Right hindlimb (tissue), 1 donor: ENCODE results near the gene DLEC1.
"Not testable (repeated sequence)": the region's sequence is repeated elsewhere in the genome, so short reads cannot be mapped to it uniquely, and the experiment has no call there.

Experiments
- DNase-seq: peaks from one replicate; pipeline ENCODE4 v3.0.0-alpha.2; 2018

Gene DLEC1

GRCh38 chr3:38087278-38087677 is 48.3 kb downstream of the DLEC1 start:
- not testable (repeated sequence) for DNase-seq

GRCh38 chr3:38088126-38089078 is 49.4 kb downstream of the DLEC1 start:
- no peak for DNase-seq

DNA sequence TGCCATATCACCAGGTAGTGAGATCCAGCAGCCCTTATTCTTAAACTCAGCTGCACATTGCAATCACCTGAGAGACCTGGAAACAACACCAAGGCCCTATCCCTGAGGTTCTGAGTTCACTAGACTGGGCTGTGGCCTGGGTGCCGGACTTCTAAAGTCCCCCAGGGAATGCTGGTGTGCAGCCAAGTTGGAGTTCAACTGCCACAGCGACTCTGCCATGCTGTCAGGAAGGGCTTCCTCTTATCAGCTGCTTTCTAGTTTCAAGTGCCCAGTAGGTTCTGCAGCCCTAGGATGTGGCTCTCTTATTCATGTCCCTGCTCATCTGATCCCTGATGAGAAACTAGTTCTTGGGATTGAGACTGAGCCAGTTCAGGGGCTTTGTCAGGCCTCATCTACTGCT is 50.2 kb downstream of the DLEC1 start:
- DNase-seq, result no peak

GRCh38 chr3:38090453-38090852 is 51.4 kb downstream of the DLEC1 start:
- no peak for DNase-seq

DNA sequence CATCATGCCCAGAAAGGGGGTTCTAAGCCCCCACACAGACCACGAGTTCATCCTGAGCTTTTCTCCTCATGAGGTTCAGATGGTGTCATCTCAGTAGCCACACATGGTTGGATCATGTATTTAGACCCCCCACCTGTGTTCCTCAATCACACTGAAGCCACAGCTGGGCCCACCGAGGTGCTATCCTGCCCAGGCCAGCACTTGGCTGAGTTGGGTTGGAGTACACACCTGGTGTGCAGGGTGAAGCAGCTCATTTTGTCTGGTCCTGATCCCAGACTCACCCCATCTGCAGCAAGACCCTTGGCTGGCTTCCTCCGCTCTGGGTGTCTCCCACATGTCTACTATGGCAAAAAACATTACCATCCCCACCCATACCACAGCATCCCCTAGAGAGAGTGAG is 56.0 kb downstream of the DLEC1 start:
- DNase-seq, result no peak

- no peak for DNase-seq
Measured at GRCh38 chr3:38095669-38096483, 56.9 kb downstream of the DLEC1 start.

DNA sequence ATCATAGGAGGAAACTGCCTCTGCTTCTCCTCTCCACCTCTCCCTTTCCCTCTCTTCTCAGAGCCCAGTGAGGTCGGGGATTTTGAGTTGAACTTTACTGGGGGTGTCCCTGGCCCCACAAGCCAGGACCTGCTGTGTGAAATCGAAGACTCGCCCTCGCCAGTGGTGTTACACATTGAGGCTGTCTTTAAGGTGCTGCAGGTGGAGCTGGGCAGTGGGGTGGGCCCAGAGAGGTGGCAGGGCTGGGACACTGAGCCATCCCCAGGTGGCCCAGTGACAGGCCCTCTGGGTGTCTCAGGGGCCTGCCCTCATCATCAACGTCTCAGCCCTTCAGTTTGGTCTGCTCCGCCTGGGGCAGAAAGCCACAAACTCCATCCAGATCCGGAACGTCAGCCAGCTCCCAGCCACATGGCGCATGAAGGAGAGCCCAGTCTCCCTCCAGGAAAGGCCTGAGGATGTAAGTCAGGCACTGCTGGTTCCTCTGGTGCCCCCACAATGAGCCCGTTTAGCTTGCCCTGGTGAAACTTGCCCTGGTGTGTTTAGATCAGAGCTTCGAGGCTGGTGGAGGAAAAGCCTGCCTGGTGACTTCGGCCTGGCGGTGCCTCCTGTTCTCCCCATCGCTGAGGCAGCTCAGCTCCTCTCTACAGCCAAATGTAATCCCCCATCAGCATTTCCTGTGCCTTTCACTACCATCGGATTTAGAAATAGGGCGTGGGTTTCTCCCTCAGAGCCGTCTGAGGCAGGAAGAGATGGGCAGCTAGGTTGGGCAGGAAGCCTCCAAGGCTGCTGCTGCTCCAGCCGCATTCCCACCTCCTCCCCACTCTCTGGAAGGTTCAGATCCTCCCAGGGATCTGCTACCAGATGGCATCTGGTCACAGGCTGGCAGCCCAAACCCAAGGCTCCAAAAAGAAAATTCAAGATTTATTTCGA is 58.7 kb downstream of the DLEC1 start:
- DNase-seq, result no peak

DNA sequence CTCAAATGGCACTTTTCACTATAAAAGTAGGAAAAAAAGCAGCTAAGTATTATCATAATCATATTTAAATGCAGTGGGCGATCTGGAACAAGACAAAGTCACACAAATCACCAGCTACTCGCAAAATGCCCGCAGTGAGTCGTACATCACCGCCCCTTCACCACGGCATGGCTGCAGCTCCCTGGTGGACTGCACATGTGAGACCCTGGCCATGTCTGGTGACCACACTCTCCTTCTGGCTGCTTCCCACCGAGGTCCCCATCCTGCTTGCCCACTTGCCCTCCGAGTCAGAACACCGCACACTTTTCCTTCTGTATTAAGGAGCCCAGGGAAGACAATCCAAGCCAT is 59.3 kb downstream of the DLEC1 start:
- no peak for DNase-seq

DNA sequence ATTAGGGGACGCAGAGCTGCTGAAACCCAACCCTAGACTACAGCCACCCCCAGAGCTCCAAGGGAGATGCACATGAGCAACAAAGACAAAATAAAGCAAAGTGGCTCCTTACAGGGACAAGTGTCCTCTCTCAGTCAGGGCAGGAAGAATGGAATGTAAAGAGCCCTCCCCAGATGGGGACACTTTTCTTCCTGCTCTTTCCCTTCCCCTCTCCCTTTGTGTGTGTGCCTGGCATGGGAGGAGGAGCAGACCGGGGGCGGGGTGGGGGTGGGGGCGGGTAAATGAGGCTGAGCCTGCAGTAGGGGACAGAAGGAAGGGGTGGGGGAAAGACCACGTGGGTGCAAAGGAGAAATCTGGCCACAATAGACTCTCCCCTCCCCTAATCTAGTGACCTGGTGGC is 60.5 kb downstream of the DLEC1 start:
- no peak for DNase-seq

- no peak for DNase-seq
Measured at GRCh38 chr3:38100498-38100897, 61.5 kb downstream of the DLEC1 start.

- DNase-seq, result no peak
Measured at GRCh38 chr3:38101811-38102443, 62.9 kb downstream of the DLEC1 start.

DNA sequence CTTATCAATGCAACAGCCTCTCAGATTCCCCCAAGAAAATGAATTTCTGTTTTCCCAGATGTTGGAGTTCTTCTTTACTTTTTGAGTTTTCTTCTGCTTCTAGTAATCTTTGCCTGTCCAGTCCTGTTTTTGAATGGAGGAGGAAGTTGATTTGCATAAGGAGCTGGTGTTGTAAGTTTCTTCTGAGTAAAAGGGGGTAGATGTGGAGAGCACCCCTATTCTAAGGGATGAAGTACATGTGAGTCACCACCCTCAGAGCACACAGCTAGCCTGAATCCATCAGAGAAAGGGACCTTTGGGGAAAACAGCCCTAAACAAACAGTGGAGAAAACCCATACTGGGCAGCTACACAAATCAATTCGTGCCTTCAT is 63.4 kb downstream of the DLEC1 start:
- DNase-seq, result no peak

GRCh38 chr3:38105525-38105924 is 66.5 kb downstream of the DLEC1 start:
- DNase-seq, result no peak

DNA sequence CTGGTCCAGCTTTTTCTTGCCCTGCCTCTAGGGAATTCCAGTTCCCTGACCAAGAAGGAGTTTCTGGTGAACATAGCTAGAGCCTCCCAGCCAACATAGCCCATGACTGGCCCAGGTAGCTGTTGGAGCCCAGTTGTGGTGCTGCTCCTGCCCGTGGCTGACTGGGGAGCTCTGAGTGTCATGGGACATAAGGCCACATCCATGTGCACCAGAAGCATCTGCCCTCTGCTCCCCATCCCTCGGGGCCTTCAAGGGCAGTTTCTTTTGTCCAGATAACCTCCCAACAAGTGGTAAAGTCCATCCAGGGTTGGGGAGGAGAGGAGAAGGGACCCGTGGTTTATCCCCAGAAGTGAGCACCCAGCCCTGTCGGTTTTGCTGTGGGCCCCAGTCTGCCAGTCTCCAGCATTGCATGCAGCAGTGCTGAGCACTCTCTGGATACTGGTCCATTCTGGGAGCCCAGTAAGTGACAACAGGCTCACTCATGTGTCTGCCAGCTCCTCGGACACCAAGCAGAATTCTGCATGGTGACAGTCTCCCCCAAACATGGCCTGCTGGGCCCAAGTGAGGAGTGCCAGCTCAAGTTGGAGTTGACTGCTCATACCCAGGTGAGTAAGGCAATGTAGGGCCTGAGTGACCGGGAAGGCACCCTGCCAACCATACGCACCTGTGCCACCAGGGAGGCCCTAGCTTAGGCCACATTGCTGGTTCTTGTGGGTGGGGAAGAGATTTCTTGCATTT is 69.1 kb downstream of the DLEC1 start:
- no peak for DNase-seq

GRCh38 chr3:38108649-38109579 is 69.9 kb downstream of the DLEC1 start:
- no peak for DNase-seq

DNA sequence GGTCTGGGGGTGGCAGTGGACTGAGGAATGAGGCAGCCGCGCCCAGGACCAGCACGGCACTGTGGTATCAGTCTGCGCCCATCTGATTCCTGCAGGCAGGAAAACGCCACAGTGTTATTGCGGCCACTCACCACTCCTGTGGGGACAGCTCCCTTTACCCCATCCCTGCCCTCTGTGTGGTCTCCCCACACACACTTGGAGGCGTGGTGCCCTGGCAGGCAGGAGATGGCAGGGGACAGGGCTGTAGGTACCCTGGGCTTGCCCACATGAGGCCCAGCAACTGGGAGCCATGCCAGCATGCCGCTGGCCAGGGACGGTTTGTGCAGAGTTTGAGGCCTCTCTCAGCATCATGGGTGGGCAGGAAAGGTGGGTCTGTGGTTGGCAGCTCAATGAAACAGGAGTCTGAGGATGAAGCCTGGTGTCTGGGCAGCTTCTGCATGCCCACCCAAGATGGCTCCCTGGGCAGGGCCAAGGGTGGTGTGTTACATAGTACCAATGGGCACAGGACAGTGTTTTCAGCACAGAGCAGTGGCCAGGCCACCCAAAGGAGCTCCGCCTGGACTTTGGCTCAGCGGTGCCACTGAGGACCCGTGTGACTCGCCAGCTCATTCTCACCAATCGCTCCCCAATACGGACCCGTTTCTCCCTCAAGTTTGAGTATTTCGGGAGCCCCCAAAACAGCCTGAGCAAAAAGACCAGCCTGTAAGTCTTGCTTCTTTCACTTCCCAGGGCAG is 70.7 kb downstream of the DLEC1 start:
- DNase-seq, result no peak

DNA sequence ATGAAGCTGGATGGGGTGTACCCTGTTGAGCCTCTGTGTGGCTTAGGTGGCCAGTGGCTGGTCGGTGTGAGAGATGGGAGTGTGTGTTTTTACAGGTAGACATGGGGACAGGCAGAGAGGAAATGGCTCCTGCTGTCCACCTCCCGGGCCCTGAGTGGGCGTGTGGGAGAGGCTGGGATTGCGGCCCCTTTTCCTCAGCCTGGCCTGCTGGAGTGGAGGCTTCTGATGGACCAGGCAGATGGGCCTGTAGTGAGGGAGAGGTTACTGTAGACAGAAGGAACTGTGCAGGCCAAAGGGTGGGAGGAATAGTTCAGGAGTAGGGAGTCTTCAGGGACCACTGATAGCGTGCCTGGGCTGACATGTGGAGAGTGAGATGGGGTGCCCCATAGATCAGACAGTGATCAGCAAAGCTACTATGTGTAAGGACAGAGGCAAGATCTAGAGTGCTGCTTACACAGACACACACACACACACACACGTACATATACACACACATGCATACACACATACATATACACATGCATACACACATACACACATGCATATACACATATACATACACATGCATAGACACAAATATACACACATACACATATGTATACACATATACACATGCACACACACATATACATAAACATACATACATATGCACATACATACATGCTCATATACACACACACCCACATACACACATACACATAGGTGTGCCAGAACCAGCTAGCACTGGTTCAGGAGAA is 71.5 kb downstream of the DLEC1 start:
- no peak for DNase-seq

DNA sequence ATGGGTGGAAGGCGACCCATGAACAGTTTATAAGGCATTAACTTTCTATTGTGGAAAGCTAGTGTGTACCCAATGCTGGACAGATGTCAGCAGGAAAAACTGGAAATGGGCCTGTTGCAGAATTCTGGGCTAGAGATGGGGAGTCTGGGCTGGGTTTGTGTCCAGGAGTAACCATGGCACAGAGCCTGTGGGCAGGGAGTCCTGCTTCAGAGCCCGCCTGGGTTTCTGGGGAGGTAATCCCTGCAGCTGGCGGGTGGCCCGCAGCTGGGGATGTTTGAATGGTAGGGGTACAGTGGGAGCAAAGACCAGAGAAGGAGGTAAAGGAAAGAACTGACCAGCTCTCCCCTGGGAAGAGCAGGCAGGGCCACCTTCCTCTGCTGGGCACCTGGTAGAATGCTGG is 72.2 kb downstream of the DLEC1 start:
- DNase-seq, result no peak
